ENCODE data around the gene HOXC9. TPM values are rescaled to one million over a fixed set of nuclear protein-coding genes. Genes with fewer than 3 reads are reported as not detected.
"Not testable (repeated sequence)": the region's sequence is repeated elsewhere in the genome, so short reads cannot be mapped to it uniquely, and the experiment has no call there.

HOXC9 gene
- total RNA-seq, 2 donors from 2014 or later = not detected

DNA sequence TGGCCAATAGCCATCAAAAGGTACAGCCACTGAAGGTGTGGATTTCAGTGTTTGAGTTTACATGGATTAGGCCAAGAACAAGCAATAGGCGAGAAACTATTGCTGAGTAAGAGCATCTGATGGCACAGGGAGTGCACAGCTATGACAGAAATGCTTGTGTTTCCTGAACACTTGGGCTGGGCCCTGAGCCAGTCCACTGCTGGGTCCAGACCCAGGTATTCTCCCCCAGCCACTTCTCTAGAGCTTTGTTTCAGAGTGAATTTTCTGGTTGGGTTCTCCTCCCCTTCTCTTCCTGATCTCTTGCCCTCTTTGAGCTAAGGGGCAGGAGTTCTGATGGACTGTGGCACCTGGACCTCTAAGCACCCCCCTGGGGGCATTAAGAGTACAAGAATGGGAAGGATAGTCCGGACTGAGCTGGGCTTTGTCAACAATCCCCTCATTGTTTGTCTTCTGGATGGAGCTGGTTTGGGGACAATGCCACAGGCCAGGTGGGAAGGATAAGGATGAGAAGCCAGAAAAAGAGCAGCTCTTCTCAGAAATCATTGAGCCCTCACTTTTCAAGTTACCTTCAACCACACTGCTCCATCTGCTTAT is 41.2 kb downstream of the HOXC9 start:
- ATAC-seq = no peak
- DNase-seq = no peak
- intact Hi-C loops (cut with DNase I, micrococcal nuclease) = no loop called here

- intact Hi-C loops (cut with DNase I, micrococcal nuclease); DNase-seq; ATAC-seq: not testable (repeated sequence)
Measured at GRCh38 chr12:54042033-54042432, 42.1 kb downstream of the HOXC9 start.

- intact Hi-C loops (cut with DNase I, micrococcal nuclease) = no loop called here
- no peak for DNase-seq
- no peak for ATAC-seq
Measured at GRCh38 chr12:54042970-54043853, 43.3 kb downstream of the HOXC9 start.

- no peak for DNase-seq
- intact Hi-C loops (cut with DNase I, micrococcal nuclease) = no loop called here
- no peak for ATAC-seq
Measured at GRCh38 chr12:54044425-54045103, 44.6 kb downstream of the HOXC9 start.

GRCh38 chr12:54045401-54045800 is 45.4 kb downstream of the HOXC9 start:
- DNase-seq (no peak), ATAC-seq (no peak)
- intact Hi-C loops (cut with DNase I, micrococcal nuclease) = no loop called here

DNA sequence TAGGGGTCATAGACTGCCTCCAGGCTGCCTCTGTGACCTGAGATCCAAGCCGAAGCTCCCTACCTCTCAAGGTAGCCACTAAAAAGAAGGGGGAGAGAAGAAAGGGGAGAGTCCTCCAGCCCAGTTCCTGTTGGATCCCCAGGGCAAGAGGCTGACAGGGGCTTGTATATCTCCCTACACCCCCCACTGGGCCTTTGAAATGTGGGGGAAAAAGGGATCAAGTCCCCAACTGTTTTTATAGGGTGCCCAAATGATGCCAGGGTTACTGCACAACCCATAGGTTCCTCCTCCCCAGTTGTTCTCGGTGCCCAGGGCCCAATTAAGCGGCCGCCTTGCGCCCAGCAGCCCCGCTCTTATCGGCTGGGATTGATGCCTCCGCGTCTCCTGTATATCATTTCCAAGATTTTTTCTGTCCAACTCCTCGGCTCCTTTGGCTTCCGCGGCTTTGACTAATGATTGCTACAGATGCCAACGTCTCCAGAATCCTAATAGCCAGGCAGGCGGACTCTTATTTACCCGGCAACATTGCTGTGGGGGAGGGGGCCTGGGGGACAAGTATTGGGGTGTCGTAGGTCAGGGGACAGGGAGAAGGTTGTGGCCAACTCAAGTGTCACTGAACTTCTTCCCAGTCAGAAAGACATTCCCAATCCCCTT is 46.0 kb downstream of the HOXC9 start:
- DNase-seq = no peak
- intact Hi-C loops (cut with DNase I, micrococcal nuclease) = no loop called here
- no peak for ATAC-seq

DNA sequence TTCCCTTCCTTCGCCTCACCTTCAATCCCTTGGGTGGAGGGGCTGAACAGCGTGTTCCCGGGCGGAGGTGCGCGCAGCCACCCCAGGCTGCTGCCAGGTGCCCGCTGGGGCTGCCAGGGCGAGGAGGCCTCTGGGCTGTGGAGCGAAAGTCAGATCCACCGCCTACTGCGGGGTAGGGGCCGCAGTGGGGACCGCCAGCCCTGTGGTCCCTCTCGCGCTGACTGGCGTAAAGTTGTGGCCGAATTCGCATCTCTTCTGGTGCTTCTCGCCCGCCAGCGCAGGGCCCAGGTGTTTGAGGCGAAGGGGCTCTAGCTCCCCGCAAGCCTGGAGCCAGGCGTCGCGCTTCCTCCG is 46.8 kb downstream of the HOXC9 start:
- DNase-seq = no peak
- intact Hi-C loops (cut with DNase I, micrococcal nuclease) = no loop called here
- ATAC-seq = no peak

DNA sequence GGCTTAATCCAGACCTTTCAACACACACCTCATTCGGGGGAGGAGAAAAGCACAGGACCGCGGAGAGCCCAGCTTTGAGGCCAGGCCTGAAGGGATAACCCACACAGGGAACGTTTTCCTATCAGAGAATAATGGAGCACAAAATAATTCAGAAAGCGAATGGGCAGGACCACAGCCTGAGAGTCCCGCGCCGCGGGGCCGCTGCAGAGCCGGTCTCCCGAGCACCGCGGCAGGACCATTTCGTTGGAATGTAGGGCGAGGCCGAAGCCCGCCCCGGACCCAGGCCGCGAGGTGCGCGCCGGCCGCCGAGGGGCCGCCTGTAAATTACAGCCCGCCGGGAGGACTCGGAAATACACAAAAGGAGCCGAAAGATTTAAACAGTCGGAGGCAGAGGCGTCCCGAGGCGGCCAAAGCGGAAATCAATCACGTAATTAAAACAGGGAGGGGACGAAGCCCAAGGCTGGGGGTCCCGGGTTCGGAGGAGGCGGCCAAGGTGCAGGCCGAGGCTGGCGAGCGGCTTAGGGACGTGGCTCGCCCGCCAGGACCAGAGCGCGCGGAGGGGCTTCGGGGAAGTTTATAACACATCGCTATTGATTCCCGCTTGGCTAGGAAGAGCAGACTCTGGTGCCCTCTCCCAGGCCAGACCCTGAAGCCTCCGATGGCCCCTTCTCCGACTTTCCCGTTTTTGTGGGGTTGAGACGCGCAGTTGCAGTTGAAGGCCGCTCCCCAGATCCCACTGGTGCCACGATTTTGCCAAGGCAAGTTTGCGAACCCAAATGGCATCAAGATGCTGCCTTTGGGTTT is 47.4 kb downstream of the HOXC9 start:
- DNase-seq = no peak
- no peak for ATAC-seq
- intact Hi-C loops (cut with DNase I, micrococcal nuclease) = no loop called here

DNA sequence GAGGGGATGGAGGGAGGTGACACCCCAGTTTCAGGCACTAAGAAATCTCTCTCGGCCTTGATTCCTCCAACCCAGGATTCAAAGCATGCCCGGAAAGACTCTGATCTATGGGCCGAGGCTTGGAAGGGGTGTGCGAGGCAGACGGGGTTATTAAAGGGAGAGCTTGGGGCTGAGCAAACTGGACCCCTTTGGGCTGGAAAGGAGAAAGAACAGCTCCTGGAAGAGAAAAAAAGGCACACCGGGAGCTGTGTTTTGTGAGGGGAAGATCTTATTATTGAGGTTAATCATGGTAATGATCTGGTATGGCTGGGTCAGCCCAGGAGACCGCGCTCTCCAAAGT is 48.0 kb downstream of the HOXC9 start:
- no peak for ATAC-seq
- no peak for DNase-seq
- intact Hi-C loops (cut with DNase I, micrococcal nuclease) = no loop called here

DNA sequence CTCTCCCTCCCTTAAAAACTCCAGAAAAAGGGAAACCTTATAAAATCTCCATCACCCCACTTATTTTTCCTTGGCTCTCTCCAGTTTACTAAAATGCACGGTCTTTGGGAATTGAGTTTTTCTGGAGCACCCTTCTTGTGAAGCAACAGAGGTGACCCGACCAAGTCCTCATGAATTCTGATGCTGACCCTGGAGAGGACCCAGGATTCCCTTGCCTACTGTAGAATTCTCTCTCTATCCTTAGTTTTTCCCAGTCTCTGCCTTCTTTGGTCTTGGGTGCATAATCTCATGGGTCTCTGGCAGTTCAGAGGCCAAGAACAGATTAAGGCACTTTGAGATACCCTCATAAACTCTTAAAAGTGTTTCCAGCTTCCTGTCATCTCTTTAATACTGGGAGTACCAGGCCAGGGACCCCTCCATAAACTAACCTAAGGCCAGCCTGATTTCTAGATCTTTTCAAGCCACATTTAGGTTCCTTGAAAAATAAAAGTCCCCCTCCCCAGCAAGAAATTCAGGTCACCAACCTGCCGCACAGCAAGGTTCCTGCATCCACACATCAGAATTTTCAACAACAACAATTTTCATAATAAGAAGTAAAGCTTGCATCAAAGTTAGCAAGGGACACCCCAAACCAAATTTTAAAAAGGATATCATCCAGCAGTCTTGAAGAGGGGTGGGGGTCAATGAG is 48.6 kb downstream of the HOXC9 start:
- DNase-seq (no peak), ATAC-seq (no peak)
- intact Hi-C loops (cut with DNase I, micrococcal nuclease) = no loop called here

DNA sequence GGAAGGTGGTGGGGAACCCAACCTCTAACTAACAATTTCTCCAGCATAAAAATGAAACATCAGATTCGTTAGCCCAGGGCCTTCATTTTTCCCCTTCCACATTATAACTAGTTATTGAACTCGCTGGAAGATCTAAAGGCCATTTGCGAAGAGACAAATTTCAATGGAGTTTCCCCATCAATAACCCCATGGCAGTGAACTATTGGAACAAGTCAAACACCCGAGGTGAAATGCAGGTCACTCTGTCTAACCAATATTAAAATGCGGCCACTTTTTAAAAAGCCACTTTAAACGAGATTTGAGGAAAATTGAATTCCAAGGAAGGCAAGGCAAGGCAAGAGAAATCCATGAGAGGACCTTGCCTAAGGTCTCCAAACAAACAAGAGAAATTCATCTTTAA is 49.1 kb downstream of the HOXC9 start:
- intact Hi-C loops (cut with DNase I, micrococcal nuclease) = no loop called here
- DNase-seq (no peak), ATAC-seq (no peak)

GRCh38 chr12:54050482-54050810 is 50.5 kb downstream of the HOXC9 start:
- DNase-seq (no peak), ATAC-seq (no peak)
- intact Hi-C loops (cut with DNase I, micrococcal nuclease) = no loop called here

GRCh38 chr12:54051026-54051842 is 51.3 kb downstream of the HOXC9 start:
- no peak for DNase-seq
- intact Hi-C loops (cut with DNase I, micrococcal nuclease) = no loop called here
- no peak for ATAC-seq

- DNase-seq = peak in 1 of 2 donors; percentile 45
- peak; percentile 90 for ATAC-seq
- intact Hi-C loops (cut with DNase I, micrococcal nuclease) = no loop called here
Measured at GRCh38 chr12:54051874-54052437, 52.0 kb downstream of the HOXC9 start.

DNA sequence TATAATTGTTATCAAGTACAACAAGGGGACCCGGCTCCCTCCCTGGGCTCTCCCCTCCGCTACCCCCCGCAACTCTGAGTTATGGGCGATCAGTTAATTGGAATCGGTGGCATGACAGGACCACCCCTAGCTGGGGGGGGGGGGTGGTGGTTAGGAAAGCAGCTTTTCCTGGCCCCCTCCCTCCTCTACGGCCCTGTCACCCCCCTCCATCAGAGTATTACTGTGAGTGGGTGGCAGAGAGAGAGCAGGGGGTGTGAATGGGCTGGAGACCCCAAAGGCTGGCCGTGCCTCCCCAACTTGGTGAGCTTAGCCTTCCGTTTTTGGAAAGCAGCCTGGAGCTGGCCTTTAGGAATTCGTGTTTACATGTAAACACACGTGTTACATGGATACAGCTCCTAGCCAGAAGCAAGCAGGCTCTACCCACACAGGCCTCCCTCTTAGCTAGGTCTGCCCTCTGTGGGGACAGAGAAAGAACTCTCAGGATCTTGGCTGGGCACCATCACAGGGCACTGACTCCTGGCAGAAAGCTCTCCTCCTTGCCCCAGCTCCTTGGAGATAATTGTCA is 52.6 kb downstream of the HOXC9 start:
- ATAC-seq = peak; percentile 12
- intact Hi-C loops (cut with DNase I, micrococcal nuclease) = no loop called here
- no peak for DNase-seq

All from left colon (tissue), 2 donors.